ENCODE measurements around the gene TUBA1C. TPM values are rescaled to one million over a fixed set of nuclear protein-coding genes. Genes with fewer than 3 reads are reported as not detected.
A peak's percentile ranks its signal among the peaks of the same experiment; 100 is the strongest.

The TUBA1C gene
- total and polyA plus RNA-seq, 9 of the 15 experiments (the other 6 are each of a cell fraction or from before 2014, with no cell fraction given) = 755 to 3,012 (median 914) TPM

DNA sequence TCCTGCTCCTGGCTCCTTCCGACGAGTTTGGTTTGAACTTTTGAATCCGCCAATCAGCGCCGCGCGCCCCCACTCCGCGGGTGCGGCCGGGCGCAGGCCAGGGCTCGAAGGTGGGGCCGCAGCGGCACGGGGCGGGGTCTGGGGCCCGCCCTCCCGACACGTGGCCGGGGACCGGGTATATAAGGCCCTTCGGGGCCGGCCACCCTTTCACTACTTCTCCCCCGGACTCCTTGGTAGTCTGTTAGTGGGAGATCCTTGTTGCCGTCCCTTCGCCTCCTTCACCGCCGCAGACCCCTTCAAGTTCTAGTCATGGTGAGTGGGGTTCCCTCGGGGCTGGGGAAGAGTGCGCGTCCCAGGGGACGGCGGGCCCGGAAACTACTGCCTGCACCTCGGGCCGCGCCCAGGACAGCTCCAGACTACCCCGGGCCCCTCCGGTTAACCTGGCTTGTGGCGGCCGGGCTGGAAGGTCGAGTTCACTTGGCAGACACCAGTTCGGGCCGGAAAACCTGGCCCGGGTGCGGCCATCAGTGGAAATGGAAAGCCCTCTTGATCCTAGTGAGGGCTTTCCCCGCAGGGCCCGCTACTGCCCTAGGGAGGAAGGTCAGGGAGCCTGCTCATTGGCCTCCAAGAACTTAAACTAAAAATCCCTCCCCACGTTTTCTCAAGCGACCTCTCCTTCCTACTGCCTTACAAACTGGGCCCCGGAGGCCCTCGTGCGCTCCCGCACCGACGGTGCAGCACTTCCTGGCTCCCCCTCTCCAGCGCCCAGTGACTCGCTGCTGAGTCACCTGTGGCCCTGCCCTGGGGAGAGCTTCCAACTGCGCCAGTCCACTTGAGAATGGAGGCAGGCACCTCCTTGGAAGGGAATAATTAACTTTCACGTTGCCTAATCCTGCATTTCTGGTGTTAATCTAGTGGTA is at the start of gene TUBA1C (continued):
- TF ChIP-seq, protein P1, sequence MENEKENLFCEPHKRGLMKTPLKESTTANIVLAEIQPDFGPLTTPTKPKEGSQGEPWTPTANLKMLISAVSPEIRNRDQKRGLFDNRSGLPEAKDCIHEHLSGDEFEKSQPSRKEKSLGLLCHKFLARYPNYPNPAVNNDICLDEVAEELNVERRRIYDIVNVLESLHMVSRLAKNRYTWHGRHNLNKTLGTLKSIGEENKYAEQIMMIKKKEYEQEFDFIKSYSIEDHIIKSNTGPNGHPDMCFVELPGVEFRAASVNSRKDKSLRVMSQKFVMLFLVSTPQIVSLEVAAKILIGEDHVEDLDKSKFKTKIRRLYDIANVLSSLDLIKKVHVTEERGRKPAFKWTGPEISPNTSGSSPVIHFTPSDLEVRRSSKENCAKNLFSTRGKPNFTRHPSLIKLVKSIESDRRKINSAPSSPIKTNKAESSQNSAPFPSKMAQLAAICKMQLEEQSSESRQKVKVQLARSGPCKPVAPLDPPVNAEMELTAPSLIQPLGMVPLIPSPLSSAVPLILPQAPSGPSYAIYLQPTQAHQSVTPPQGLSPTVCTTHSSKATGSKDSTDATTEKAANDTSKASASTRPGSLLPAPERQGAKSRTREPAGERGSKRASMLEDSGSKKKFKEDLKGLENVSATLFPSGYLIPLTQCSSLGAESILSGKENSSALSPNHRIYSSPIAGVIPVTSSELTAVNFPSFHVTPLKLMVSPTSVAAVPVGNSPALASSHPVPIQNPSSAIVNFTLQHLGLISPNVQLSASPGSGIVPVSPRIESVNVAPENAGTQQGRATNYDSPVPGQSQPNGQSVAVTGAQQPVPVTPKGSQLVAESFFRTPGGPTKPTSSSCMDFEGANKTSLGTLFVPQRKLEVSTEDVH (IDR thresholded peaks at IDR 0.05; ENCODE audit: low read depth, partially characterized antibody) = no peak
- TF ChIP-seq CREBBP (IDR thresholded peaks at IDR 0.05; ENCODE audit: low read depth, low read length) (no peak), PML (IDR thresholded peaks at IDR 0.05; ENCODE audit: low read length) (peak; percentile 98), BCL6 (CRISPR knock-in tag; IDR thresholded peaks at IDR 0.05) (no peak), STAT5B (CRISPR knock-in tag; IDR thresholded peaks at IDR 0.05) (no peak), SAP30 (IDR thresholded peaks at IDR 0.05; ENCODE audit: borderline replicate concordance, insufficient read depth, low read depth, low read length, poor library complexity, severe bottlenecking) (no peak), TEAD2 (tag; IDR thresholded peaks at IDR 0.05) (no peak), HDAC3 (IDR thresholded peaks at IDR 0.05; ENCODE audit: borderline replicate concordance, partially characterized antibody) (peak; percentile 30), NCOR1 (IDR thresholded peaks at IDR 0.05) (peak; percentile 62), CC2D1A (IDR thresholded peaks at IDR 0.05) (no peak), DDX20 (tag; IDR thresholded peaks at IDR 0.05; ENCODE audit: low read depth) (no peak)
- TF ChIP-seq, protein P2, sequence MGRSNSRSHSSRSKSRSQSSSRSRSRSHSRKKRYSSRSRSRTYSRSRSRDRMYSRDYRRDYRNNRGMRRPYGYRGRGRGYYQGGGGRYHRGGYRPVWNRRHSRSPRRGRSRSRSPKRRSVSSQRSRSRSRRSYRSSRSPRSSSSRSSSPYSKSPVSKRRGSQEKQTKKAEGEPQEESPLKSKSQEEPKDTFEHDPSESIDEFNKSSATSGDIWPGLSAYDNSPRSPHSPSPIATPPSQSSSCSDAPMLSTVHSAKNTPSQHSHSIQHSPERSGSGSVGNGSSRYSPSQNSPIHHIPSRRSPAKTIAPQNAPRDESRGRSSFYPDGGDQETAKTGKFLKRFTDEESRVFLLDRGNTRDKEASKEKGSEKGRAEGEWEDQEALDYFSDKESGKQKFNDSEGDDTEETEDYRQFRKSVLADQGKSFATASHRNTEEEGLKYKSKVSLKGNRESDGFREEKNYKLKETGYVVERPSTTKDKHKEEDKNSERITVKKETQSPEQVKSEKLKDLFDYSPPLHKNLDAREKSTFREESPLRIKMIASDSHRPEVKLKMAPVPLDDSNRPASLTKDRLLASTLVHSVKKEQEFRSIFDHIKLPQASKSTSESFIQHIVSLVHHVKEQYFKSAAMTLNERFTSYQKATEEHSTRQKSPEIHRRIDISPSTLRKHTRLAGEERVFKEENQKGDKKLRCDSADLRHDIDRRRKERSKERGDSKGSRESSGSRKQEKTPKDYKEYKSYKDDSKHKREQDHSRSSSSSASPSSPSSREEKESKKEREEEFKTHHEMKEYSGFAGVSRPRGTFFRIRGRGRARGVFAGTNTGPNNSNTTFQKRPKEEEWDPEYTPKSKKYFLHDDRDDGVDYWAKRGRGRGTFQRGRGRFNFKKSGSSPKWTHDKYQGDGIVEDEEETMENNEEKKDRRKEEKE (IDR thresholded peaks at IDR 0.05; ENCODE audit: borderline replicate concordance in 1 of 2, control insufficient read depth in 1 of 2, low read depth in 2 of 2, low read length in 1 of 2) = peak in 1 of 2 experiments; percentile 51; a peak in 1 of 4 replicates
- TF ChIP-seq, protein P3, sequence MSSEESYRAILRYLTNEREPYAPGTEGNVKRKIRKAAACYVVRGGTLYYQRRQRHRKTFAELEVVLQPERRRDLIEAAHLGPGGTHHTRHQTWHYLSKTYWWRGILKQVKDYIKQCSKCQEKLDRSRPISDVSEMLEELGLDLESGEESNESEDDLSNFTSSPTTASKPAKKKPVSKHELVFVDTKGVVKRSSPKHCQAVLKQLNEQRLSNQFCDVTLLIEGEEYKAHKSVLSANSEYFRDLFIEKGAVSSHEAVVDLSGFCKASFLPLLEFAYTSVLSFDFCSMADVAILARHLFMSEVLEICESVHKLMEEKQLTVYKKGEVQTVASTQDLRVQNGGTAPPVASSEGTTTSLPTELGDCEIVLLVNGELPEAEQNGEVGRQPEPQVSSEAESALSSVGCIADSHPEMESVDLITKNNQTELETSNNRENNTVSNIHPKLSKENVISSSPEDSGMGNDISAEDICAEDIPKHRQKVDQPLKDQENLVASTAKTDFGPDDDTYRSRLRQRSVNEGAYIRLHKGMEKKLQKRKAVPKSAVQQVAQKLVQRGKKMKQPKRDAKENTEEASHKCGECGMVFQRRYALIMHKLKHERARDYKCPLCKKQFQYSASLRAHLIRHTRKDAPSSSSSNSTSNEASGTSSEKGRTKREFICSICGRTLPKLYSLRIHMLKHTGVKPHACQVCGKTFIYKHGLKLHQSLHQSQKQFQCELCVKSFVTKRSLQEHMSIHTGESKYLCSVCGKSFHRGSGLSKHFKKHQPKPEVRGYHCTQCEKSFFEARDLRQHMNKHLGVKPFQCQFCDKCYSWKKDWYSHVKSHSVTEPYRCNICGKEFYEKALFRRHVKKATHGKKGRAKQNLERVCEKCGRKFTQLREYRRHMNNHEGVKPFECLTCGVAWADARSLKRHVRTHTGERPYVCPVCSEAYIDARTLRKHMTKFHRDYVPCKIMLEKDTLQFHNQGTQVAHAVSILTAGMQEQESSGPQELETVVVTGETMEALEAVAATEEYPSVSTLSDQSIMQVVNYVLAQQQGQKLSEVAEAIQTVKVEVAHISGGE (CRISPR knock-in tag; IDR thresholded peaks at IDR 0.05) = peak; percentile 66 to 92 (median 66); a peak in 4 of 6 replicates

Measured in K562 (cell line).